ENCODE results near the gene CARNS1. TPM values are rescaled to one million over a fixed set of nuclear protein-coding genes. Genes with fewer than 3 reads are reported as not detected.

The CARNS1 gene
- total and polyA plus RNA-seq, 10 of the 15 experiments (the other 5 are each of a cell fraction or from before 2014, with no cell fraction given), result 0.02 to 0.14 (median 0.10) TPM; not detected in 3

GRCh38 chr11:67384851-67385366 is 30.6 kb upstream of the CARNS1 start (continued):
- TF ChIP-seq E2F8 (IDR thresholded peaks at IDR 0.05; ENCODE audit: low read depth, partially characterized antibody) (no peak), WRNIP1 (IDR thresholded peaks at IDR 0.05; ENCODE audit: borderline replicate concordance, low read depth, low read length) (no peak), MYB (IDR thresholded peaks at IDR 0.05; ENCODE audit: borderline replicate concordance, low read depth, low read length) (no peak), SUZ12 (IDR thresholded peaks at IDR 0.05; ENCODE audit: unreplicated experiment) (no peak), CEBPZ (IDR thresholded peaks at IDR 0.05; ENCODE audit: low read depth, low read length) (no peak), NFYB (IDR thresholded peaks at IDR 0.05; ENCODE audit: insufficient read depth, low read depth, low read length) (no peak), ESRRA (IDR thresholded peaks at IDR 0.05; ENCODE audit: low read length) (no peak), HDGF (IDR thresholded peaks at IDR 0.05) (no peak)
- TF ChIP-seq, protein P1, sequence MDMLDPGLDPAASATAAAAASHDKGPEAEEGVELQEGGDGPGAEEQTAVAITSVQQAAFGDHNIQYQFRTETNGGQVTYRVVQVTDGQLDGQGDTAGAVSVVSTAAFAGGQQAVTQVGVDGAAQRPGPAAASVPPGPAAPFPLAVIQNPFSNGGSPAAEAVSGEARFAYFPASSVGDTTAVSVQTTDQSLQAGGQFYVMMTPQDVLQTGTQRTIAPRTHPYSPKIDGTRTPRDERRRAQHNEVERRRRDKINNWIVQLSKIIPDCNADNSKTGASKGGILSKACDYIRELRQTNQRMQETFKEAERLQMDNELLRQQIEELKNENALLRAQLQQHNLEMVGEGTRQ (IDR thresholded peaks at IDR 0.05; ENCODE audit: borderline replicate concordance, low read depth, low read length), result no peak
- TF ChIP-seq, protein P2, sequence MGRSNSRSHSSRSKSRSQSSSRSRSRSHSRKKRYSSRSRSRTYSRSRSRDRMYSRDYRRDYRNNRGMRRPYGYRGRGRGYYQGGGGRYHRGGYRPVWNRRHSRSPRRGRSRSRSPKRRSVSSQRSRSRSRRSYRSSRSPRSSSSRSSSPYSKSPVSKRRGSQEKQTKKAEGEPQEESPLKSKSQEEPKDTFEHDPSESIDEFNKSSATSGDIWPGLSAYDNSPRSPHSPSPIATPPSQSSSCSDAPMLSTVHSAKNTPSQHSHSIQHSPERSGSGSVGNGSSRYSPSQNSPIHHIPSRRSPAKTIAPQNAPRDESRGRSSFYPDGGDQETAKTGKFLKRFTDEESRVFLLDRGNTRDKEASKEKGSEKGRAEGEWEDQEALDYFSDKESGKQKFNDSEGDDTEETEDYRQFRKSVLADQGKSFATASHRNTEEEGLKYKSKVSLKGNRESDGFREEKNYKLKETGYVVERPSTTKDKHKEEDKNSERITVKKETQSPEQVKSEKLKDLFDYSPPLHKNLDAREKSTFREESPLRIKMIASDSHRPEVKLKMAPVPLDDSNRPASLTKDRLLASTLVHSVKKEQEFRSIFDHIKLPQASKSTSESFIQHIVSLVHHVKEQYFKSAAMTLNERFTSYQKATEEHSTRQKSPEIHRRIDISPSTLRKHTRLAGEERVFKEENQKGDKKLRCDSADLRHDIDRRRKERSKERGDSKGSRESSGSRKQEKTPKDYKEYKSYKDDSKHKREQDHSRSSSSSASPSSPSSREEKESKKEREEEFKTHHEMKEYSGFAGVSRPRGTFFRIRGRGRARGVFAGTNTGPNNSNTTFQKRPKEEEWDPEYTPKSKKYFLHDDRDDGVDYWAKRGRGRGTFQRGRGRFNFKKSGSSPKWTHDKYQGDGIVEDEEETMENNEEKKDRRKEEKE (IDR thresholded peaks at IDR 0.05), result no peak
